HG02870 (cell line): ENCODE measurements around the gene KNG1.
A peak's percentile ranks its signal among the peaks of the same experiment; 100 is the strongest.
"Not testable (repeated sequence)": the region's sequence is repeated elsewhere in the genome, so short reads cannot be mapped to it uniquely, and the experiment has no call there.

Source experiments
- ATAC-seq: cut with Tn5 transposase; IDR thresholded peaks from one replicate; pipeline ENCODE4 v1.9.1; 2021; ENCODE audit warnings: mild to moderate bottlenecking, moderate library complexity; ENCODE audit not compliant: unreplicated experiment

Gene KNG1

GRCh38 chr3:186717039-186717457 is at the start of gene KNG1:
Gene KNG1 (plus strand): TSS chr3:186717359. CDS start chr3:186717543, 184 bp downstream.
- no peak for ATAC-seq

GRCh38 chr3:186668426-186668825 is 48.7 kb upstream of the KNG1 start:
- no peak for ATAC-seq

DNA sequence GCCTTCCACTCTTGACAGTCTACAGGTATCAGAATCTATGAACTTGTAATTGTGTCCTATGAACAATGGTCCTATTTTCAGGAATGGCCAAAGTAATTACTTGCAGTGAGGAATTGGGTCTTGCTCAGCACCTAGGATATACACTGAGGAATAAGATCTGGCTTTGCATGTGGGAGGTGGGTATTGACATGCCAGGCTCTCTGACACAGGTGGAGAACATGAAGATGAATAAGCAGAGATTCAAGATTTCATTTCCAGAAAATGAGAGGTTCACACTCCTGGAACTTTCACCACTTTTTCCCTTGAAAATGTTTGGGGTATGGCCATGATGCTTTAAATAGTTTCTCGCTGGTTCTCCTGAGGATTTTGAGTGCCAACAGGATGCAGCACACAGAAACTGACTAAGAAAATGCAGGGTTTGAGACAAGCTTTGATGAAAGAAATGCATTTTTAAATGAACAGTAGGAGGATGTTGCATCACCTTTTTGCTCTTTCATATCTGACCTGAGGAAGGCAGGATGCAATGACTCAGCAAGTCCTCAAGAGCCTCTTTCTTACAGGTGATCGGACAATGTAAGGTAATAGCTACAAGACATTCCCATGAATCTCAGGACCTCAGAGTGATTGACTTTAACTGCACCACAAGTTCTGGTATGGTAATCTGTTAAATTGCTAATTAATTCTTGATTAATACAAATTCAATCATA is 47.6 kb upstream of the KNG1 start:
- no peak for ATAC-seq

DNA sequence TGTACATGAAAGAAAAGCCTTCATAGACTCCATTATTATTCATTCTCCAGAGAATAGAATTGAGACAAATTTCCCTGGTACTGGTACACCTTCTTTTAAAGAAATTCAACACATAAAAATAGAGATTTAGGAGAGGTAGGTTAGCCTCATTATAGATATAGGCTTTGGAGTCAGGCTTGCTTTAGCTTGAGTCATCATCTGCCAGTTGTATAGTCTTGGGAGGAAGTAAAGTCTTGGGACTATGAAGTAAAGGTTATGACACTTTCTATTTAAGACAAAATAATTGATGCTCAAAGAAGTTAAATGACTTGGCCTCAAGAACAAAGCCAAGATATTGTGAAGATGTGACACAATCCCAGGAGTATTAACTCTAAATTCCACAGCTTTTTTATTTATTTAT is 47.0 kb upstream of the KNG1 start:
- ATAC-seq, result no peak

DNA sequence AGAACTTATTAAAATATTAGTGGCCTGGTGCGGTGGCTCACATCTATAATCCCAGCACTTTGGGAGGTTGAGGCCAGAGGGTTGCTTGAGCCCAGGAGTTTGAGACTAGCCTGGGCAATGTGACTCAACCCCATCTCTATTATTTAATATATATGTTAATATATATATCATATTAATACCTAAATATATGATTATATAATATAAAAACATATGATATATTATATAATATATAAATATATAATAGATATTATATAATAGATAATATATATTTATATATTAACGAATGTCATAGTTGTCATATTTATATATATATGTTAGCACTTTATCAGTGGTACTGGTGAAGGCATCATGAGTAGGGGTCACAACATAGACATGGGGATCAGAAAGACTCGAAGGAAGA is 46.1 kb upstream of the KNG1 start:
- ATAC-seq, result no peak

DNA sequence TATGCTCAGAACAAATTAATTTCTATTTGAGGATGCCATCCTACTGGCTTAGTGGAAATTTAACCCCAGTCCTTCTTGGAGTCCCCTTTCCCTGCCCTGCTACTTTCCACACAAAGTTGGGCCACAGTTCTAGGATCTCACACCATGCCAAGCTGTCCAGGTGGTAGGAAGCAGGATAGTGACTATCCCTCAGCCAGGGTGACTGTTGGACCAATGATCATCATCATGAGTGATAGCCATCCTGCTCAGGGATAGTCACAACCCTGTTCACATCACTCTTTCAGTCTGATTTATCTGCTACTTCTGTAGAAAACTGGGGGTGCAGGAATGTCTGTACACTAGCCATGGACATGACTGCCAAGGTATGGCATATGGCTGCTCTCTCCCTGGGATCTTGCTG is 38.6 kb upstream of the KNG1 start:
- no peak for ATAC-seq

GRCh38 chr3:186679151-186679550 is 38.0 kb upstream of the KNG1 start:
- ATAC-seq, result no peak

DNA sequence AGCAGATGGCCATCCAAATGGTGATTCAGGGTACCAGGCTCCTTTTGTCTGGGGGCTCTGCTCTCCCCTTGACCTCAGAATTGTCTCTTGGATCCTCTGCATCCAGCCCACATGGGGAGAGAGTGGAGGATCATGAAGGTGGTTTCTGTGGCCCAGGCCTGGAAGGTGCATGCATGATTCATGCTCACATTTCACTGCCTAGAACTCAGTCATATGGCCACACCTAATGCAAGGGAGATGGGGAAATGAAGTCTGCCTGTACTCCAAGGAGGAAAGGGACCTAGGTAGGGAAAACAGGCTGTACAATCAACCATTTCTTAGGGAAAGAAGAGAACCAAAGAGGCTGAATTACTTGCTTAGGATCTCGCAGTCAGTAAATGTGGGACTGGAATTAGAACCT is 36.3 kb upstream of the KNG1 start:
- no peak for ATAC-seq

DNA sequence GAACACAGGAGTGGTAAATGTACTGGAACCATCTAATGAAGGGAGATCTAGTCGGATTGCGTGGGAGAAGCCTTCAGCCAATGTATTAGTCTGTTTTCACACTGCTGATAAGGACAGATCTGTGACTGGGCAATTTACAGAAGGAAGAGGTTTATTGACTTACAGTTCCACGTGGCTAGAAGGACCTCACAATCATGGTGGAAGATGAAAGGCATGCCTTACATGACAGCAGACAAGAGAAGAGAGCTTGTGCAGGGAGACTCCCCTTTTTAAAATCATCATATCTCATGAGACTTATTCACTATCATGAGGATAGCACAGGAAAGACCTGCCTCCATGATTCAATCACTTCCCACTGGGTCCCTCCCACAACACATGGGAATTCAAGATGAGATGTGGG is 34.3 kb upstream of the KNG1 start:
- no peak for ATAC-seq

- no peak for ATAC-seq
Measured at GRCh38 chr3:186683979-186684378, 33.2 kb upstream of the KNG1 start.

- ATAC-seq, result not testable (repeated sequence)
Measured at GRCh38 chr3:186686475-186686874, 30.7 kb upstream of the KNG1 start.

- no peak for ATAC-seq
Measured at GRCh38 chr3:186687120-186687651, 30.0 kb upstream of the KNG1 start.

GRCh38 chr3:186690304-186690703 is 26.9 kb upstream of the KNG1 start:
- not testable (repeated sequence) for ATAC-seq

DNA sequence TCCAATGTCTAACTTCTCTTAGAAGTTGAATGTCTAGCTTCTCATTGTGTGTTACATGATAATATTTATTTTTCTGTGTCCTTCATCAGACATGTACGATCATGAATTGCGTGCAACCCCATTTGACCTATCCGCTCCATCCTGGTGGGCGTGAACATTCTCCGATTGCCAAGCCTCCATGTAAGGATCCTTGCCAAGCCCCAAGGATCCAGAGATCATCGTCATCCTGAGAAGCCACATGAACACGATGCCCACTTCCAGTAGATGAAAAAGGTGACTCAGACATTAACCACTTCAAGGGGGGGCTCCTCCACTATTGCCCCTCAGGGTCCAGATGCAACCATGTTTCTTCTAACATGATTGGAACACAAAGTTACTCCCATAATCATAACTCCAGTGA is 25.5 kb upstream of the KNG1 start:
- ATAC-seq, result no peak

- no peak for ATAC-seq
Measured at GRCh38 chr3:186693843-186694242, 23.3 kb upstream of the KNG1 start.

DNA sequence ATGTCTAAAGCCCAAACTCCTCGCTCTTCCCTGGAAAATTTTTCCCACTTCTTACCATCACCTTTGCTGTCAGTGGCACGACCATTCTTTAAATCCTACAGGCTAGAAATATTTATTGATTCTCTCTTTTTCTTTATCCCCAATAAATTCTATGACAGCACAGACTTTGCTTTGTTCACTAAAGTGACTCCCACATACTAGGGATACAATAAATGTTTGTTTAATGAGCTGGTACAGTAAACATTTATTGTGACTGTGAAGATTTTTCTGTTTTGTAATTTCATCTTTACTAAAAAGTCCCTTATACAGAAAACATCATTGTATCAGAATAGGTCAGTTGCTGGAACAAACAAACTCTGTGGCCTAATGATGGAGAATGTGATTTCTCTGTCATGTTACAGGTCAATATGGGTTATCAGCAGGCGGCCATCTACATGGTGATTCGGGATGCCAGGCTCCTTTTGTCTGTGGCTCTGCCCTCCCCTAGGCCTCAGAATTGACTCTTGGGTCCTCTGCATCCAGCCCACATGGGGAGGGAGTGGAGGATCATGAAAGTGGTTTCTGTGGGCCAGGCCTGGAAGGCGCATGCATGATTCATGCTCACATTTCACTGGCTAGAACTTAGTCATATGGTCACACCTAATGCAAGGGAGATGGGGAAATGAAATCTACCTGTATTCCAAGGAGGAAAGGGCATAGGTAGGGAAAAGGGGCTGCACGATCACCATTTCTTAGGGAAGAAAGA is 22.7 kb upstream of the KNG1 start:
- no peak for ATAC-seq

GRCh38 chr3:186696522-186696921 is 20.6 kb upstream of the KNG1 start:
- no peak for ATAC-seq

- ATAC-seq, result no peak
Measured at GRCh38 chr3:186697510-186697909, 19.6 kb upstream of the KNG1 start.

DNA sequence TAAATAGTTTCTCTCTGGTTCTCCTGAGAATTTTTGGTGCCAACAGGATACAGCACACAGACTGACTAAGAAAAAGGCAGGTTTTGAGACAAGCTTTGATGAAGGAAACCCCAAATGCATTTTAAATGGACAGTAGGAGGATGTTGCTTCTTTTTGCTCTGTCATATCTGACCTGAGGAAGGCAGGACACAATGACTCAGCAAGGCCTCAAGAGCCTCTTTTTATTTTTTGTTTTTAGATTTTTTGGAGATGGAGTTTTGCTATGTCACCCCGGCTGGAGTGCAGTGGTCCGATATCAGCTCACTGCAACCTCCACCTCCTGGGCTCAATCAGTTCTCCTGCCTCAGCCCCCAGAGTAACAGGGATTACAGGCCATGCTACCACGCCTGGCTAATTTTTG is 16.9 kb upstream of the KNG1 start:
- ATAC-seq, result peak; percentile 59

GRCh38 chr3:186702451-186702850 is 14.7 kb upstream of the KNG1 start:
- ATAC-seq, result not testable (repeated sequence)

- ATAC-seq, result peak; percentile 53
Measured at GRCh38 chr3:186705882-186706780, 11.0 kb upstream of the KNG1 start.
